D721Med (cell line): ENCODE results near the gene EFNA5.

Source experiments
- DNase-seq: peaks from one replicate; pipeline ENCODE4 v3.0.0; 2011; ENCODE audit warnings: low spot score; ENCODE audit not compliant: insufficient read length
- FAIRE-seq: peaks from 2 replicates; lab custom pipeline; 2011; peaks lifted over from hg19 to GRCh38; lab: Jason Lieb, UNC
- TF ChIP-seq, protein P1 (sequence below): IDR thresholded peaks from 2 replicates; pipeline ENCODE4 v1.5.1; 2012; ENCODE audit warnings: mild to moderate bottlenecking, control low read depth; ENCODE audit not compliant: insufficient read depth; ENCODE audit errors: missing control alignments

The EFNA5 gene

DNA sequence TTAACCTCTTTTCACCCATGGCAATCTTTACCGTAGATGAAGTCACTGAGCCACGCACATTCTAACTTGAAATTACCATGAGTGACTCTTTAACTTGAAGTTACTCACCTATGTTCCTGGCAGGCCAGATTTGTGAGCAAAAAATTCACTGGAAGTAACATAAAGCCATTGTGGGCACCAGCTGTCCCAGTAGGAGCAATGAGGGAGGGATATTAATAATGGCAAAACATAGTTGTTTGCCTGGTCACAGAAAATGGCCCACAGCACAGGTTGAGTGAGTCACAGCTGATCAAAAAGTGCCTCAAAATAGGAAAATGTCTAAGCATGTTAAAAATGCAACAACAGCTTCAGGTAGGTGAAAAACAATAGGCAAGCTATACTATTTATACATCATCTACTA lies 146.6 kb downstream of the EFNA5 start:
- TF ChIP-seq, protein P1, sequence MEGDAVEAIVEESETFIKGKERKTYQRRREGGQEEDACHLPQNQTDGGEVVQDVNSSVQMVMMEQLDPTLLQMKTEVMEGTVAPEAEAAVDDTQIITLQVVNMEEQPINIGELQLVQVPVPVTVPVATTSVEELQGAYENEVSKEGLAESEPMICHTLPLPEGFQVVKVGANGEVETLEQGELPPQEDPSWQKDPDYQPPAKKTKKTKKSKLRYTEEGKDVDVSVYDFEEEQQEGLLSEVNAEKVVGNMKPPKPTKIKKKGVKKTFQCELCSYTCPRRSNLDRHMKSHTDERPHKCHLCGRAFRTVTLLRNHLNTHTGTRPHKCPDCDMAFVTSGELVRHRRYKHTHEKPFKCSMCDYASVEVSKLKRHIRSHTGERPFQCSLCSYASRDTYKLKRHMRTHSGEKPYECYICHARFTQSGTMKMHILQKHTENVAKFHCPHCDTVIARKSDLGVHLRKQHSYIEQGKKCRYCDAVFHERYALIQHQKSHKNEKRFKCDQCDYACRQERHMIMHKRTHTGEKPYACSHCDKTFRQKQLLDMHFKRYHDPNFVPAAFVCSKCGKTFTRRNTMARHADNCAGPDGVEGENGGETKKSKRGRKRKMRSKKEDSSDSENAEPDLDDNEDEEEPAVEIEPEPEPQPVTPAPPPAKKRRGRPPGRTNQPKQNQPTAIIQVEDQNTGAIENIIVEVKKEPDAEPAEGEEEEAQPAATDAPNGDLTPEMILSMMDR, result no peak
- FAIRE-seq, result no peak

DNA sequence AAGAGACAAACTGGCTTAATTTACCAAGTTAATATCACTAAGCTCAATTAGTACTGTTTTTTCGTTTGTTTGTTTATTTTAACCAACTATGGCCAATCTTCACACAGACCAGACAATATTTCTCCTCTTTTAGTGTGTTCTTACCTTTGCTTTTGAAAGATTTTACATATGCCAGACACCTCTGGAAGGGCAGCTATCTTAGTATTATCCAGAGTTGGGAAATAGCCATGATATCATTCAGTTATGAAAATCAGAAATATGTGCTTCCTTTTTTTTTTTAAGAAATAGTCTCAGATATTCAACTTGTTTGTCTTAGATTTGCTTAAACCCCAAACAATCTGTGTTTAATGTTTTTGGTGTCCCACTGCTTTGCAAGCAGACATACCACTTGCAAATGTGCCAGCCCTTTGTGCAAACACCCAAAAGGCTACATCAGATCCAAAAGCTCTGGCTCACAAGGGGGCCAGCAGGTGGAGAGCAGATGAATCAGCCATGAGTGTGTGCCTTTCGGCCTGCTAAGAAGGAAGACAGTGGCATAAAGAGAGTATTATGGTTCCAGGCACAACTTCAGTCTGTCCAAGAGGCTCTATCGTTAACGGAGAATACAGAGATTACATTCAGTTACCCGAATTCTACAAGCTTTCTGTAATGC lies 147.6 kb downstream of the EFNA5 start:
- TF ChIP-seq, protein P1, result no peak
- FAIRE-seq, result no peak
- no peak for DNase-seq

More for the DNA sequence above, 146.6 kb downstream of the EFNA5 start:
- DNase-seq, result no peak

DNA sequence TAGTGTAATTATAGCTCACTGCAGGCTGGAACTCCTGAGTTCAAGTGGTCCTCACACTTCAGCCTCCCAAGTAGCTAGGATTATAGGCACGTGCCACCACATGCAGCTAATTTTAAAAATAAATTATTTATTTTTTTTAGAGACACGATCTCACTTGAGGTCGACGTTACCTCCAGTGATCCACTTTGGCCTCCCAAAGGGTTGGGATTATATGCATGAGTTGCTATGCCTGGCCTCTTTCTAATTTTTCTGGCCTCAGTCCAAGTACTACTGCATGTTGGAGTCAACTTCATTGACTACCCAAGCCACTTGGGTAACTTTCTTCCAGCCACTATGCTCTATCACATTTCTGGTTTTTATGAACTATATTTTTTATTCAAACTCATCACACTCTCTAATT lies 148.3 kb downstream of the EFNA5 start:
- no peak for FAIRE-seq
- TF ChIP-seq, protein P1, result no peak
- no peak for DNase-seq

GRCh38 chr5:107519900-107520354 lies 150.8 kb downstream of the EFNA5 start:
- TF ChIP-seq, protein P1, result no peak
- DNase-seq (no peak), FAIRE-seq (no peak)

GRCh38 chr5:107518616-107519015 lies 152.1 kb downstream of the EFNA5 start:
- DNase-seq (no peak), FAIRE-seq (no peak)
- TF ChIP-seq, protein P1, result no peak

DNA sequence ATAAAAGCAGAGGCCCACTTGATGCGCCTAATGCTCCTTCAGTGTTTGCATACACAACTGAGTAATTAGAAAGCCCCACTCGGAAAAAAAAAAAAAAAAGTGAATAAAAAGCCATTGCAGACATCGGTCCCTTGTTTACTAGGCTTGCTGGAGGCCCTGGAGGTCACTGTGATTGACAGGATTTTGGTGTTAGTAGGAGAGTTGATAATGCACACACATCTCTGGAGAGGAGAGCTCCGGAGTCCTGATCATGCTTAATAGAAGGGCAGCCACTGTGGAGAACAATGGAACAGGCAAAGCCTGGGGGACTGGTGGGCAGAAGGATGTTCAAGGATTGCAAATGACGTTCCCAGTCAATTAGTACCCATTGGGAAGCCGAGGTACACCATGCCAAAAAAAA lies 152.5 kb downstream of the EFNA5 start:
- TF ChIP-seq, protein P1, result no peak
- no peak for FAIRE-seq
- no peak for DNase-seq
